ENCODE data around the gene RAP1A.
"Not testable (repeated sequence)": the region's sequence is repeated elsewhere in the genome, so short reads cannot be mapped to it uniquely, and the experiment has no call there.

Gene RAP1A

DNA sequence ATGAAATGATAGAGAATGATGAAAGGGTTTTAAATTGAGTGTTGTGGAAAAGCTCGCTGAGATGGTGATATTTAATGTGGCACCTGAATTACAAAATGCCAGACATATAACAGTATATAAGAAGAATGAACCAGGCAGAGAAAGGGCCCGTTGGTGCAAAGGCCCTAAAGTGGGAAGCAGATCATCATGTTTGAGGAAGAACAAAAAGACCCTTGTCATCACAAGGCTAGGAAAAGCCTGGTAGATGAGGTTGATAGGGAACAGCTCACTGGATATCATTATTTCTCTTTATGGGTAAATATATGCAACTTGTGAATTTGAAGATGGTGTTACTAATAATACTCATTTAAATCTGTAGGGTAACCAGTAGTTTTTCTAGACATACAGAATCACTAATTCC, 11.0 kb downstream of the RAP1A start:
- no peak for FAIRE-seq
- no peak for DNase-seq (ENCODE audit: insufficient read length, low spot score)

DNA sequence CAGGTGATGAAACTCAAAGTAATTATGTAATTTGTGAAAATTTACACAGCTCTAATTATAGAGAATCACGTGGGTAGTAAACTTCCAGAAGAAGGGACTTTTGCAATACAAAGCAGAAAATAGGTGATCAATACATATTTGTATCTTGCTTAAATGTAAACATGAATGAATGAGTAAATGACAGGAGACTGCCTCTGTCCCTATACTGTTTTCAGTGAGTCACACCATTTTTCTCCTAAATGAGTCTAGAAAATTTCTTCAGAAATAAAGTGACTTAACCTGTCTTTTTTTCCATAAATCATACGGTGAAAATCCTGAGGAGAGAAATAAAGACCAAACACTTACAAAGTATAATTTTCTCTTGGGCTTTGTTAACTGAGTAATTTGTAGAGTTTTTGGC, 11.9 kb downstream of the RAP1A start:
- no peak for FAIRE-seq

More for the DNA sequence above, 11.0 kb downstream of the RAP1A start:
- TF ChIP-seq CTCF (IDR thresholded peaks at IDR 0.05; ENCODE audit: insufficient read depth, missing control alignments), result no peak

GRCh38 chr1:111632771-111633170, 13.2 kb downstream of the RAP1A start:
- not testable (repeated sequence) for FAIRE-seq; DNase-seq (ENCODE audit: insufficient read length, low spot score)

More for the DNA sequence above, 11.9 kb downstream of the RAP1A start:
- TF ChIP-seq CTCF (IDR thresholded peaks at IDR 0.05; ENCODE audit: insufficient read depth, missing control alignments), result no peak
- no peak for DNase-seq (ENCODE audit: insufficient read length, low spot score)

- DNase-seq (ENCODE audit: insufficient read length, low spot score), result no peak
- no peak for FAIRE-seq
- no peak for TF ChIP-seq CTCF (IDR thresholded peaks at IDR 0.05; ENCODE audit: insufficient read depth, missing control alignments)
Measured at GRCh38 chr1:111633736-111634247, 14.2 kb downstream of the RAP1A start.

- no peak for TF ChIP-seq CTCF (IDR thresholded peaks at IDR 0.05; ENCODE audit: insufficient read depth, missing control alignments)
- DNase-seq (ENCODE audit: insufficient read length, low spot score) (no peak), FAIRE-seq (no peak)
Measured at GRCh38 chr1:111635324-111636009, 15.9 kb downstream of the RAP1A start.

DNA sequence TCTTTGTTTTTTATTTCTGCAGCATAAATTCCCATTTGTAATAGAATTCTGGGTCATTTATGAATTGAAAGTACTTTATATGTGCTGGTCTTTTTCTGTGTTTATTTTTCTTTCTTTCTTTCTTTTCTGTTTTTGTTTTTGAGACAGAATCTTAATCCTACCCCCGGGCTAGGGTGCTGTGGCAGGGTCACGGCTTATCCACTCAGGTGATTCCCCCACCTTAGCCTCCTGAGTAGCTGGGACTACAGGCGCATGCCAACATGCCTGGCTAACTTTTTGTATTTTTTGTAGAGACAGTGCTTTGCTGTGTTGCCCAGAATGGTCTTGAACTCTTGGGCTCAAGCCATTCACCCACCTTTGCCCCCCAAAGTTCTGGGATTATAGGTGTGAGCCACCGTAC, 18.7 kb downstream of the RAP1A start:
- FAIRE-seq (no peak), DNase-seq (ENCODE audit: insufficient read length, low spot score) (no peak)
- TF ChIP-seq CTCF (IDR thresholded peaks at IDR 0.05; ENCODE audit: insufficient read depth, missing control alignments), result no peak

- DNase-seq (ENCODE audit: insufficient read length, low spot score), result no peak
- TF ChIP-seq CTCF (IDR thresholded peaks at IDR 0.05; ENCODE audit: insufficient read depth, missing control alignments), result no peak
- FAIRE-seq, result peak; percentile 32
Measured at GRCh38 chr1:111639602-111640198, 20.1 kb downstream of the RAP1A start.
